ENCODE results near the gene CYP26C1.

DNA sequence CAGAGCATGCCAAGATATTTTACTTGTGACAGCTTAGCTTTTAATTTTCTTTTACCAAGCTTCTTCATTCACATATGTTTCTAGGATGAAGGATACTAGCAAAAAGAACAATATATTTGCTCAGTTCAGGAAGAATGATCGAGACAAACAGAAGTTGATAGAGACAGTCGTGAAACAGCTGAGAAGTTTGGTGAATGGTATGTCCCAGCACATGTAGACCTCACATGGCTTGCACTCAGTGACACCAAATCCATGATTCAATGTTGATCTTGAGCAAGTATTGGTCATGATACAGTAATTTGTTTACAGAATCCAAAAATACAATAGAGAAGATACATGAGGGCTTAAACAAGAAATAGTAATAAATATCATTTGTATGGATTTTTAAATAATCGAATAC is 2.5 kb upstream of the CYP26C1 start:
- no peak for TF ChIP-seq CTCF (conservative IDR thresholded peaks at IDR 0.05; ENCODE audit: low read length)
- TF ChIP-seq EZH2phosphoT487 (IDR thresholded peaks at IDR 0.05; ENCODE audit: borderline replicate concordance, low read depth, low read length) = no peak

Measured in OCI-LY7 (cell line).